ENCODE results near the gene SEPTIN11.

Gene SEPTIN11

DNA sequence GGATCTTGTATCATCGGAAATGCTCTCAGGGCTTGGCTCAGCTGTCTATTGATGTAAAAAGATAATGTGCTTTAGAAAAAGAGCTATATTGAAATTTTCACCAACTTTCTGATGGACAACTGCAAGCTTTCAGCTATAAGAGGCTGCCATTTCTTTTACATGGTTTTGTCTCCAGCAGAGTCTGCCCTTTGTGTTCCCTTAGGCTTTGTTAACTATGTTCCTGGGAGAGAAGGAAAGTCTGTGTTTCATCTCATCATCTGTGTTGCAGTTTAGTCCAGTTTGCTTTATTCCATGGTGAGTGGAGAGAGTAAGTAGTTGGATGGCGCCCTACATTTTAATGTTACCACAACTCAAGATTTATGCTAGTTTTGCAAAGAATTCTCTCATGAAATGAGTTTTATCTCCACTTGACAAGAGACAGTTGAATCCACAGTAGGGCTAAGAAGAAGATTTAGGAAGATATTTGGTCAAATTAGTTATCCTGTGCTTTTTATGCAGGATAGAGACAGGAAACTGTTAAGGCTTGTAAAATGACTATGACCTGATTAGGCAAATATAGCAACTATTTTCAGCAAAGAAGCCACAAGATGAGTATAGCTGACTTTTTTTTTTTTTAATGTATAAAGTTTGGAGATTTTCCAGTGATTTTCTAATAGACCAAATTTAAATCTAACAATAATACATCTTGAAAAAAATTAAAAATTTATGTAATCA lies 16.5 kb downstream of the SEPTIN11 start:
- Histone ChIP-seq H3K27me3 (replicated peaks) (no peaks in the 10 kb centered on the region), H3K36me3 (replicated peaks) (peaks cover 2% of the 10 kb centered on the region), H3K27ac (no peak overlapping the region), H3K4me3 (ENCODE audit: low read depth, low read length) (no peak overlapping the region)
- no peak for DNase-seq
- in situ Hi-C loops (cut with HindIII; ENCODE audit: low pct_ligation_motif_present, low sequenced_read_pairs): loop anchor here (25.0 kb wide), 1 partner anchor 96 kb away; no protein-coding TSS in a partner anchor
- TF ChIP-seq, protein P1, sequence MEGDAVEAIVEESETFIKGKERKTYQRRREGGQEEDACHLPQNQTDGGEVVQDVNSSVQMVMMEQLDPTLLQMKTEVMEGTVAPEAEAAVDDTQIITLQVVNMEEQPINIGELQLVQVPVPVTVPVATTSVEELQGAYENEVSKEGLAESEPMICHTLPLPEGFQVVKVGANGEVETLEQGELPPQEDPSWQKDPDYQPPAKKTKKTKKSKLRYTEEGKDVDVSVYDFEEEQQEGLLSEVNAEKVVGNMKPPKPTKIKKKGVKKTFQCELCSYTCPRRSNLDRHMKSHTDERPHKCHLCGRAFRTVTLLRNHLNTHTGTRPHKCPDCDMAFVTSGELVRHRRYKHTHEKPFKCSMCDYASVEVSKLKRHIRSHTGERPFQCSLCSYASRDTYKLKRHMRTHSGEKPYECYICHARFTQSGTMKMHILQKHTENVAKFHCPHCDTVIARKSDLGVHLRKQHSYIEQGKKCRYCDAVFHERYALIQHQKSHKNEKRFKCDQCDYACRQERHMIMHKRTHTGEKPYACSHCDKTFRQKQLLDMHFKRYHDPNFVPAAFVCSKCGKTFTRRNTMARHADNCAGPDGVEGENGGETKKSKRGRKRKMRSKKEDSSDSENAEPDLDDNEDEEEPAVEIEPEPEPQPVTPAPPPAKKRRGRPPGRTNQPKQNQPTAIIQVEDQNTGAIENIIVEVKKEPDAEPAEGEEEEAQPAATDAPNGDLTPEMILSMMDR (IDR thresholded peaks at IDR 0.05; ENCODE audit: low read depth, low read length, missing control alignments): no peak

DNA sequence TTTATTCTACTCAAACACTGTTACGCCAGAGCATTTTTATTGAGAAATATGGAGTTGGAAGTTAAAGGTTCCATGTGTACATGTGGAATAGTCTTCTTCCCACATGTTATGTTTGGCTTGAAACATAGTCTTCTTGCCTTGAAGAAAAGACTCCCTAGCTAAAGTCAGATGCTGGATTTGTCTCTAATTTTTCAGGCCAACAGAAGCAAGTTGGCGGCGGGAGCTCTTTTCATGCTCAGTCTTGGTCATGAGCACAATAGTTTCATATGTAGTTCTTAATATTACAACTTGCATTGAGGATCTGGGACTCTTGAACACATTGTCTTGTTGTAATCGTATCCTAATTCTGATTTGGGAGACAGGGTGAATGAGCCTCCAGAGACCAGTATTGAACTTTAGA lies 19.4 kb downstream of the SEPTIN11 start:
- H3K4me3 ChIP-seq (ENCODE audit: low read depth, low read length): no peak overlapping the region
- TF ChIP-seq, protein P1 (IDR thresholded peaks at IDR 0.05; ENCODE audit: low read depth, low read length, missing control alignments): no peak
- H3K36me3 ChIP-seq (replicated peaks): peaks cover 2% of the 10 kb centered on the region
- no peak overlapping the region for H3K27ac ChIP-seq
- no peaks in the 10 kb centered on the region for H3K27me3 ChIP-seq (replicated peaks)
- no peak for DNase-seq
- in situ Hi-C loops (cut with HindIII; ENCODE audit: low pct_ligation_motif_present, low sequenced_read_pairs): loop anchor here (25.0 kb wide), 1 partner anchor 93 kb away; no protein-coding TSS in a partner anchor

DNA sequence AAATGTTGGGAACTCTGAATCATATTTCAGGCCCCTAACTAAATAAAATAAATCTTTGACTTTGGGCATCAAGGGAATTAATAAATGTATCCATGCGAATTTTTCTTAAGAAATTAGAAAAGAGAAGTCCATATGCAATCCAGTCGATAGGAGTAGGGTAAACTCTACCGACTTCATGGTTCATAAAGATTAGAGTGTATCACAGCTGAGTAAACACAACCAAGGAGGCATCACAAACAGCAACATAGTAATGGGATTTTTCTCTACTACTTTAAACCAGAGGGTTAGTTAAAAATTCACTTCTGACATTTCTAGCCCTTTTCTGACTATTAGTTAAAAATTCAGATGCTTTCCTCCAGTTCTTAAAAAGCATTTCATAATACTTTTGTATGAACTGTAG lies 19.9 kb downstream of the SEPTIN11 start:
- DNase-seq: no peak
- H3K4me3 ChIP-seq (ENCODE audit: low read depth, low read length): no peak overlapping the region
- peaks cover 4% of the 10 kb centered on the region for H3K36me3 ChIP-seq (replicated peaks)
- H3K27me3 ChIP-seq (replicated peaks): no peaks in the 10 kb centered on the region
- TF ChIP-seq, protein P1 (IDR thresholded peaks at IDR 0.05; ENCODE audit: low read depth, low read length, missing control alignments): no peak
- in situ Hi-C loops (cut with HindIII; ENCODE audit: low pct_ligation_motif_present, low sequenced_read_pairs): loop anchor here (25.0 kb wide), 1 partner anchor 93 kb away; no protein-coding TSS in a partner anchor
- no peak overlapping the region for H3K27ac ChIP-seq

DNA sequence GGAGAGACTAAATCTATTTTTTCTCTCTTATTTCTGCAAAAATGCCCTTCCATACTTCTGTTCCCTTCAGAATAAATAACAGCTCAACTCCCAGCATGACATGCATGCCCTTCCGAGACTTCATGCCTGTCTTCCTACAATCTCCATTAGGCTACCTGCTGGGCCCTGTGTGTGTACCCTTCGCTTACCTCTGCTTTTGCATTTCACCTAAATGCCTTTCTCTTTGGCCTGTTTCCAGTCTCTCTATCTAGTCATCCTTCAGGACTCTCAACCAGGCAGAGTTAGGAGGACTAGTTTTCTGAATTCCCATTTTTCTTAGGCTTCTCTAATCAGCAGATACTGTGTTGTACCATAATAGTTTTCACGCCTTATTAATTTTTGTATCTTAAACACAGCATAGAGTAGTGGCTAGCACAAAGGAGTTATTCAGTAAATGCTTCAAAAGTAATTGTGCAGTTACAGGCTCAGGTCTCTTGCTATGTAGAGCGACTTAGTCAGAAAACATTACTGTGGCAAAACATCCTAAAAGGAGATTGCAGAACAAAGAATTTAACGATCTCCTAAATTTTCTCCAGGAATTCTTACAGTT lies 20.5 kb downstream of the SEPTIN11 start:
- DNase-seq: no peak
- Histone ChIP-seq H3K27me3 (replicated peaks) (no peaks in the 10 kb centered on the region), H3K4me3 (ENCODE audit: low read depth, low read length) (no peak overlapping the region), H3K27ac (no peak overlapping the region), H3K36me3 (replicated peaks) (peaks cover 7% of the 10 kb centered on the region)
- TF ChIP-seq, protein P1 (IDR thresholded peaks at IDR 0.05; ENCODE audit: low read depth, low read length, missing control alignments): no peak
- in situ Hi-C loops (cut with HindIII; ENCODE audit: low pct_ligation_motif_present, low sequenced_read_pairs): loop anchor here (25.0 kb wide), 1 partner anchor 92 kb away; no protein-coding TSS in a partner anchor

DNA sequence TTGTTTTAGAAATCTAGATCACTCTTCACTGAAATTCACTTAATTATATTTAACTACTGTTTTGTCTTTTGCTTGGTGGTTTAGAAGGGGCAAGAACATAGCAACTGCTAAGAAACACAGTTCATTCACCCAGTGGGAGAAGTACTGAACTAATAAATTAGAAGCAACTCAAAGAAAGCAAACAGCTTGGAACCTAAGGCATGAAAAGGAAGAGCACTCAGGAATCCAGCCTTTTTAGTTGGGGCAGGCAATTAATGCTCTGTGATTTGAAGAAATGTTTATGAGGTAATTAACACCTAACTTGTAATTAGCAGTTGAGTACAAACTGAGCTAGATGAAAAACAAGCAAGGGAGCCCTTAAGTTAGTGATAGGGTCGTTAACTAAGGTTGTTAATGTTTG lies 22.8 kb downstream of the SEPTIN11 start:
- TF ChIP-seq, protein P1 (IDR thresholded peaks at IDR 0.05; ENCODE audit: low read depth, low read length, missing control alignments): no peak
- H3K27ac ChIP-seq: no peak overlapping the region
- DNase-seq: no peak
- in situ Hi-C loops (cut with HindIII; ENCODE audit: low pct_ligation_motif_present, low sequenced_read_pairs): loop anchor here (25.0 kb wide), 1 partner anchor 90 kb away; no protein-coding TSS in a partner anchor
- peaks cover 9% of the 10 kb centered on the region for H3K36me3 ChIP-seq (replicated peaks)
- H3K27me3 ChIP-seq (replicated peaks): no peaks in the 10 kb centered on the region
- H3K4me3 ChIP-seq (ENCODE audit: low read depth, low read length): no peak overlapping the region

All from brain microvascular endothelial cell (primary cell).